HG03045 (cell line): Measurements from ENCODE around the gene SLC24A3.

Experiments used
- ATAC-seq: cut with Tn5 transposase; IDR thresholded peaks from one replicate; pipeline ENCODE4 v1.9.1; 2021; ENCODE audit warnings: mild to moderate bottlenecking, moderate library complexity; ENCODE audit not compliant: unreplicated experiment

SLC24A3 gene

GRCh38 chr20:19269737-19270340 lies 57.4 kb downstream of the SLC24A3 start:
- ATAC-seq: no peak

DNA sequence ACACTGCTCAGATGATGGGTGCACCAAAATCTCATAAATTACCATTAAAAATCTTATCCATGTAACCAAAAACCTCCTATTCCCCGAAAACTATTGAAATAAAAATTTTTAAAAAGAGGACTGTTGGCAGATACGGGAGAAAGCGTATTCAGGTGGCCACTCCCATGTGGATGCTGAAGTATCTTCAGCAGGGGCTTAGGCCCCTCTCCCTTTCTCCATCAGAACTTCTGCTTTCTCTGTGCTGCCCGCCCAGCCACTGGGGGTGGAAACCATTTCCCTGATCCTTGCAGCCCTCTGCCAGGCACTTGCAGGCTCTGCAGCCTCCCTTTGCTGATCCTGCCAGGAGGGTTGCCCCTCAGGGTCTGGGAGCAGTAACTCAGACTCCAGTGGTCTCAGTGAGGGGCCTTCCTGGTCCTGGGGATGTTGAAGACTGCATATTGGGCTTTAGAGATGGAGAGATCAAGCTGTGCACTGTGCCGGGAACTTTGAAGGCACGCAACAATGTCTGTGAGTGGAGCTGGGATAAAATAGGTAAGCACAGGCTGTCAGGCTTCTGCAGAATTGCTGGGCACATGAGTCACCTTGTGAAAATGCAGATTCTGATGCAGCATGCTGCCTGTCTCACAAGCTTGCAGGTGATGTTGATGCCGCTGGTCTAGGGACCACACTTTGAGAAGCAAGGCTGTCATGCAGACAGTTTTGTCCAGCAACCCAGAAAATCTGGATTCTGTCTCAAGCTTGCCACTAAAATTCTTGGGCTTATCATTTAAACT lies 59.6 kb downstream of the SLC24A3 start:
- no peak for ATAC-seq

- no peak for ATAC-seq
These were observed 60.7 kb downstream of the SLC24A3 start for GRCh38 chr20:19272976-19273654.

GRCh38 chr20:19274001-19274400 lies 61.6 kb downstream of the SLC24A3 start:
- no peak for ATAC-seq

DNA sequence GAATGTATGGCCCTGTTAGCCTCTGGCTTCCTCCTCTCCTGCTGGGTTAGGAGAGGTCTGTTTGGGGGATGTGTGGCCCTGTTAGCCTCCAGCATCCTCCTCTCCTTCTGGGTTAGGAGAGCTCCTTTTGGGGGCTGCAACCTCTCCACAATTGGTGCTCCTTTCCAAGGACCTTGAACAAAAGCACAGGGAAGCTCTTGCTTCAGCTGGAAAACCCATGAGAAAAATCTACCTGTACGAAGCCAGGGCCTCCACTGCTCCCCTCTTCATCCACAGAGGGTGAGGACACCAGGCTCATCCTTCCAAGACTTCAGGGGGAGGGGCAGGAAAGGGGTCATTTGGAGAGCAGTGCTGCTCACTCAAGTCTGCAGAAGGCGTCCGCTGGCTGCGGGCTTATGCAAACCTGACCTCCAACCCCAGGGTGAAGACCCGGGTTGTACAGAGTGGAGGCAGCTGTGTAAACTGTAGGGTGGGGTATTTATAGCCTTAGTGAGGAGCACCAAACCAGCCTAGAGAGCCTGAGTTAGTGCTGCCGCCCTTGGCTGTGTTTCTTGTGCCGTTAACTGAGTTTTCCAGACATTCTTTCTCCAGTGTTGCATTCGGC lies 62.1 kb downstream of the SLC24A3 start:
- no peak for ATAC-seq

- ATAC-seq: no peak
These were observed 62.7 kb downstream of the SLC24A3 start for GRCh38 chr20:19275038-19275629.

- ATAC-seq: no peak
These were observed 63.2 kb downstream of the SLC24A3 start for GRCh38 chr20:19275630-19276071.

DNA sequence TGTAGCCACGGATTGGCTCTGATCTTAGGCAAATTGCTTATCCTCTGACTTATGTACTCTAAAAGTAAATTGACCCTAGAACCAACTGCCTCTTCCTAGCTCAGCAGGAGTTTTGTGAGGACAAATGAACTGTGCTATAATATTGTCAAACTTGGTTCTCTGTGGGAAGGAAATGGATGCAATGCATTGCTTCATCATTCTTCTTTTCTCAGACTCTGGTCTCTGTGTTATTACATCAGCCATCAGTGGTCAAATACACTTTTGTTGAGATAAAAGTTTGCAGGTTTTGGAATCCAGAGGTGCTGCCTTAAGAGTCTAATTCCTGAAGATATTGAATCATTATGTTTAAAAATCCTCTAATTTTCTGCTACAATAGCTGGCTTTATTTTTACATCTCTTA lies 64.9 kb downstream of the SLC24A3 start:
- ATAC-seq: no peak

GRCh38 chr20:19283490-19284025 lies 71.1 kb downstream of the SLC24A3 start:
- ATAC-seq: no peak

- no peak for ATAC-seq
These were observed 72.1 kb downstream of the SLC24A3 start for GRCh38 chr20:19284400-19285178.

DNA sequence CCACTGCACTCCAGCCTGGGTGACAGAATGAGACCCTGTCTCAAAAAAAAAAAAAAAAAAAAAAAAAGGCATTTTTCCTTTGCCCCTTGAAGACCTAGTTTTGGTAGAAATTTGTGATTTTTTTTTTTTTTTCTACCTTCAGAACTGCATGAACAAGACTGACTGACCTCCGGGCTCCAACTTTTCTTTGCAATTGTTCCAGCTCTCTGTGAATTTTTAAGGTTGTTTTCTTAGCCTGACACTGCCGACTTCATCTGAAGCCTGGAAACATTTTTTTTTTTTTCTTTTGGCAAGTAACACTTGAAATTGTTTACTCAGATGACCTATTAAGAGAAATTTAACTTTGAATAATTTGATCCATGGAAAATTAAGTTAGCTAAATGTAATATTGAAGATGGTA lies 73.0 kb downstream of the SLC24A3 start:
- no peak for ATAC-seq

GRCh38 chr20:19288061-19288460 lies 75.6 kb downstream of the SLC24A3 start:
- ATAC-seq: no peak

DNA sequence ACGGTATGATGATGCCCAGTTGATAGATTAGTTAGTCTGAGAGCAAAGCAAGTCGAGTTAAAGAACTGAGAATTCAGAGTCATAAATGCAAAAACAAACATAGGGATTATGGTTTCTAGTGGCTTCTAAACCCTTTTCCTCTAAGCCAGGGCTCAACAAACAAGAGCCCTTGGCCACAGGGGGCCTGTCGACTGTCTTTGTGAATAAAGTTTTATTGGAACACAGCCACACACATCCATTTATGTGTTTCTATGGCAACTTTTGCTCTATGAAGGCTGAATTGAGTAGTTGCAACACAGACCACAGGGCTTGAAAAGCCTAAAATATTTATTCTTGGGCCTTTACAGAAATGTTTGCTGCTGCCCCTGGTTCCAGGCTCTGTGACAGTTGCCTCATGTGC lies 76.2 kb downstream of the SLC24A3 start:
- no peak for ATAC-seq

GRCh38 chr20:19289451-19289850 lies 77.0 kb downstream of the SLC24A3 start:
- no peak for ATAC-seq

GRCh38 chr20:19291024-19291817 lies 78.8 kb downstream of the SLC24A3 start:
- no peak for ATAC-seq

- ATAC-seq: no peak
These were observed 79.3 kb downstream of the SLC24A3 start for GRCh38 chr20:19291818-19292132.

DNA sequence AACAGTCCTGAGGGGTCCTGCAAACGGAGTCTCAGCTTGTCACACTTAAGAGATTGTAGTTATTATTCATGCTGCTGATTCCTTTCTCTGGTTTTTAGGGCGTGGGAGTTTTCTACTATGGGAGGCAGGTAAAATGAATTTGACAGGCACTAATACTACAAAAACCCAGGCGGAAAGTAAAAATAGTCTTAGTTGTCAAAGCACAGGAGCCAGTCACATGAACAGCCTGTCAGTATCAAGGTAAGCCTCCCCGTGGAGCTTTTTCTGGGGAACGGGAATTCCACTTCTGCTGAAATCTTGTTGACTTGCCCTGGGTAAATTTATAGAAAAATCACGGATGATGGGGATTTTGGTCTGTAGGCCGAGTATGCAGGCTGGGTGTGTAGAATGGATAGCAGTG lies 79.8 kb downstream of the SLC24A3 start:
- no peak for ATAC-seq

GRCh38 chr20:19295076-19295475 lies 82.6 kb downstream of the SLC24A3 start:
- ATAC-seq: no peak

DNA sequence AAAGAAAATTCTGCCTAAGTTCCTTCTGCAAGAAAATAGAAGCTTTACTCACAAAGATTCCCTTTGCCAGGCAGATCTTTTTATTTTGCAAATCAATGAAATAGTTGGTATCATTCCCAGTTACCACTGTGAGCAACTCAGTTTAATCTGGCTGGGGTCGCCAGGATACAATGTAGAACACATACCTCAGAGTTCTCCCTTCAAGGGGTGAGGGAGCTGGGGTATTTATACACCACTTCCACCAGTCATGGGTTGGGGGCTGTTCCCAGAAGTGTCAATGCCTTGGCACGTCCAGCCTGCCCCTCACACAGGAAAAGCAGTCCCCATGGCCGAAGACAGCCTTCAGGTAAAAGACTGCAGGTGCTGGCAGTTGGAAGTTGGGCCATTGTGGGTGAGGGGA lies 86.2 kb downstream of the SLC24A3 start:
- ATAC-seq: no peak

DNA sequence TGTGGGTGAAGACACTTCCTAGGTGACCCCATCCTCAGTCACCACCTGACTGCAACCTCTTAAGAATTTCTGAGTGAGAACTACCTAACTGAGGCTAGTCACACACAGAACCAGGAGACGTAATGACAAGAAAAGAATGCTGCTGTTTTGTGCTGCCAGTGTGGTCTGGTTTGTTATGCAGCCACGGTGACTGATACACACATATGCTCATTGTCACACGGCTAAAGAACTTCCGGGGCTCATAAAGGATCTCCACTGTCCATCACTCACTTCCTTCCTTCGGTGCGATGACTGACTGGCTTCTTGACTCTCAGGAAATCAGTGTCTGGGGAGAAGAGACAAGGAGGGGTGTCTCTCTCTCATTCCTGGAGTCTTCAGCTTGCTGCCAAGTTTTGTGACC lies 88.0 kb downstream of the SLC24A3 start:
- no peak for ATAC-seq
